GM21526 (cell line): ENCODE data around the gene FREM3.
"Not testable (repeated sequence)": the region's sequence is repeated elsewhere in the genome, so short reads cannot be mapped to it uniquely, and the experiment has no call there.

Experiments
- ATAC-seq: cut with Tn5 transposase; IDR thresholded peaks from one replicate; pipeline ENCODE4 v1.9.1; 2021; ENCODE audit warnings: moderate library complexity; ENCODE audit not compliant: unreplicated experiment, low FRiP score

The FREM3 gene

GRCh38 chr4:143700416-143701352 lies at the start of gene FREM3:
FREM3 (minus strand) TSS chr4:143700675; CDS start chr4:143700675, 0 bp downstream.
- no peak for ATAC-seq

- no peak for ATAC-seq
These were observed 45.4 kb upstream of the FREM3 start for GRCh38 chr4:143745874-143746273.

GRCh38 chr4:143743591-143743990 lies 43.1 kb upstream of the FREM3 start:
- ATAC-seq: no peak

GRCh38 chr4:143742834-143743233 lies 42.4 kb upstream of the FREM3 start:
- no peak for ATAC-seq

DNA sequence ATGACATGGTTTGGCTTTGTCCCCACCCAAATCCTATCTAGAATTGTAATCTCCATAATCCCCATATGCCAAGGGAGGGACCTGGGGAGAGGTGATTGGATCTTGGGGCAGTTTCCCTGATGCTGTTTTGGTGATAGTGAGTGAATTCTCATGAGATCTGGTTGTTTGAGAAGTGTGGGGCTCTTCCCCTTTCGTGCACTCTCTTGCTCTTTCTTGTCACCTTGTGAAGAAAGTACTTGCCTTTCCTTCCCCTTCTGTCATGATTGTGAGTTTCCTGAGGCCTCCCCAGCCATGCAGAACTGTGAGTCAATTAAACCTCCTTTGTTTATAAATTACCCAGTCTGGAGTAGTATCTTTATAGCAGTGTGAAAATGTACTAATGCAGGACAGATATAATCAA lies 36.4 kb upstream of the FREM3 start:
- ATAC-seq: no peak

DNA sequence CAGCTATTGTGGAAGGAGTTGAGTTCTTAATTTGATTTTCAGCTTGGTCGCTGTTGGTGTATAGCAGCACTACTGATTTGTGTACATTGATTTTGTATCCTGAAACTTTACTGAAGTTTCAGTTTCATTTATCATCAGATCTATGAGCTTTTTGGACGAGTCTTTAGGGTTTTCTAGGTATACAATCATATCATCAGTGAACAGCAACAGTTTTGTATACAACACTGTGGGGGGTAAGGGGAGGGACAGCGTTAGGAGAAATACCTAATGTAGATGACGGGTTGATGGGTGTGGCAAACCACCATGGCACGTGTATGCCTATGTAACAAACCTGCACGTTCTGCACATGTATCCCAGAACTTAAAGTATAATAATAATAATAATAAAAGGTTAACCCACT lies 35.6 kb upstream of the FREM3 start:
- ATAC-seq: not testable (repeated sequence)

DNA sequence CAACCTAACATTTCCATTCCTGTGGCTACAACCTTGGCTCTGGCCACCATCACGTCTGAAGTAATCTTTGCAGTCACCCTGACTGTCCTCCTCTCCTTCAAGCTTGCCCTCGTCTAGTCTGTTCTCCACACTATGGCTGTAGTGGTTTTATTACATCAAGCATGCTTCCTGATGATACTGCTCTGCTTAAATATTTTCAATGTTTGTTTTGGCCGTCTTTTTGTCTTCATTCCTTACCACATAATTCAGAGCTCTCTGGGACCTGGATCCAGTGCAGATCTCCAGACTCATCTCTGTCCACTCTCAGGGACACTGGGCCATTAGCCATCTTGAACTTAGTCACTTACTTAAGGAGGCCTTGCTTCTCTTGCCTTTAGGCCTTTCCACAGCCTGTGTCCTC lies 27.7 kb upstream of the FREM3 start:
- ATAC-seq: no peak

DNA sequence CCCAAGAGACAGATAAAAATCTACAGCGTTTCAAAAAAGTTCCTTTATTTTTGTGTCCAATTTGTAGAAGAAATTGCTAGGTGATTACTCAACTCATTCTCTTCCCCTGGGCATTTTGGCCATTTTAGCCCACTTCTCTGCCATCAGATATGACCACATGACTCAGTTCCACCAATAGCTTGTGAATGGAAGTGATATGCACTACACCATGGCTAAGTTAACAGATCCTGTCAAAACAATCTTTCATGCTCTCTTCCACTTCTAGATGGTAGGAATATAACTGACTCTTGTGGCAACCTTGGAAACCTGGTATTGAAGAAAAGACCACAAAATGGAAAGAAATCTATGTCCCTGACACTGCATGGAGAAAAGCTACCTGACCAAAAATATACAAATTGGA lies 26.2 kb upstream of the FREM3 start:
- no peak for ATAC-seq

GRCh38 chr4:143721317-143721716 lies 20.8 kb upstream of the FREM3 start:
- no peak for ATAC-seq

DNA sequence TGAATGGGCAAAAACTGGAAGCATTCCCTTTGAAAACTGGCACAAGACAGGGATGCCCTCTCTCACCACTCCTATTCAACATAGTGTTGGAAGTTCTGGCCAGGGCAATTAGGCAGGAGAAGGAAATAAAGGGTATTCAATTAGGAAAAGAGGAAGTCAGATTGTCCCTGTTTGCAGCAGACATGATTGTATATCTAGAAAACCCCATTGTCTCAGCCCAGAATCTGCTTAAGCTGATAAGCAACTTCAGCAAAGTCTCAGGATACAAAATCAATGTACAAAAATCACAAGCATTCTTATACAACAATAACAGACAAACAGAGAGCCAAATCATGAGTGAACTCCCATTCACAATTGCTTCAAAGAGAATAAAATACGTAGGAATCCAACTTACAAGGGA lies 18.3 kb upstream of the FREM3 start:
- ATAC-seq: not testable (repeated sequence)

- ATAC-seq: no peak
These were observed 13.6 kb upstream of the FREM3 start for GRCh38 chr4:143713955-143714625.

GRCh38 chr4:143713553-143713952 lies 13.1 kb upstream of the FREM3 start:
- ATAC-seq: no peak

DNA sequence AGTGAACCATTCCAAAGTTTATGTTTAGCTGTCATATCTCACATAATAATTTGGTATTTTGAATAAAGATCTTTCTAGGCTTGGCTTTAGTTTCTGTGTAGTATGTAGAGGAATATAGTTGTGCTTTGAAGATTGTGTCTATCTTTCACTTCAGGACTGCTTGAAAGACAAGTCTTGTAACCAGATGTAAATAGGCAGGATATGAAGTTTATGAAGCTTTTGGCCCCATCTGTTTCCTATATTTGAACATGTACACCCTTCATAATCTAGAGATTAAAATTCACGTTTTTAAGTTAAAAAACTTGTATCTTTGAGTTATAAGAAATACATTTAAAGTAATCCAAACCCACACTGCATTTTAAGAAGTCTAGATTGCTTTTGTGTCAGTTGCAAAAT lies 11.7 kb upstream of the FREM3 start:
- ATAC-seq: no peak

DNA sequence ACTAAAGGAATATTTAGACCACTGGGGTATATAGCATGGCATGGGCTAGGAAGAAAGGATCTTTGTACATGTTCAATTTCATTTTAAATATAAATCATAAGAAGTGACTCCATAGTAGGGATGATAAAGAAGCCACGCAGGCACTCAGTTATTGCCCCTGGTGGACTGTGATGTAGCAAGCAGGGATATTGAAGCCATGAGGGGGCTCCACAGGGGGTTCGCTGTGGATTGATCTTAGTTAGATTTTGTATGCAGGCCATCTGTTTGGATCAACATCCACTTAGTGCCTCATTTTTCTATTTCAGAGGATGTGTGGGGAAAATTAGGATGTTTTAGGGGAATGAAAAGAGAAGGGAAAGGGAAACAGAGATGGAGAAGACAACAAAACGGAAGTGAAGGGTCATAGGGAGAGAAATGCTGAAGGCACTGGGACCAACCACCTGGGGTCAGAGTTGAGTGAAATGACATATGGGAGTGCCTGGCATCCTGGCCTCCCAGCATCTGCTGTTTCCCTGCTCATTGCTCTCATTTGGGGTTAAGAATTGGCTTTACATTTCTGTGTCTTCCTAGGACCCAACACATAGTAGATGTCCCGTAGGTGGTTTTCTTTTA lies 11.2 kb upstream of the FREM3 start:
- ATAC-seq: no peak

- no peak for ATAC-seq
These were observed 890 bp upstream of the FREM3 start for GRCh38 chr4:143701365-143701764.

GRCh38 chr4:143700046-143700415 lies 444 bp downstream of the FREM3 start:
- ATAC-seq: no peak

GRCh38 chr4:143699331-143700045 lies 987 bp downstream of the FREM3 start:
- no peak for ATAC-seq

- ATAC-seq: no peak
These were observed 6.6 kb downstream of the FREM3 start for GRCh38 chr4:143693856-143694255.

- no peak for ATAC-seq
These were observed 8.2 kb downstream of the FREM3 start for GRCh38 chr4:143692241-143692640.

GRCh38 chr4:143679434-143679833 lies 21.0 kb downstream of the FREM3 start:
- no peak for ATAC-seq

DNA sequence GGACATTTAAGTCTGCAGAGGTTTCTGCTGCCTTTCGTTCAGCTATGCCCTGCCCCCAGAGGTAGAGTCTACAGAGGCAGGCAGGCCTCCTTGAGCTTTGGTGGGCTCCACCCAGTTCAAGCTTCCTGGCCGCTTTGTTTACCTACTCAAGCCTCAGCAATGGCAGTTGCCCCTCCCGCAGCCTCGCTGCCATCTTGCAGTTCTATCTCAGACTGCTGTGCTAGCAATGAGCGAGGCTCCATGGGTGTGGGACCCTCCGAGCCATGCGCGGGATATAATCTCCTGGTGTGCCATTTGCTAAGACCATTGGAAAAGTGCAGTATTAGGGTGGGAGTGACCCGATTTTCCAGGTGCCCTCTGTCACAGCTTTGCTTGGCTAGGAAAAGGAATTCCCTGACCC lies 26.8 kb downstream of the FREM3 start:
- not testable (repeated sequence) for ATAC-seq
